ENCODE data around the gene PRR20C. TPM values are rescaled to one million over a fixed set of nuclear protein-coding genes. Genes with fewer than 3 reads are reported as not detected.
"Not testable (repeated sequence)": the region's sequence is repeated elsewhere in the genome, so short reads cannot be mapped to it uniquely, and the experiment has no call there.

The PRR20C gene
- total RNA-seq (2022) (not detected in 2 replicates), Bru-seq, nascent RNA (not detected), BruChase-seq, experiment 1, labeled RNA remaining after a 6-hour chase (not detected), BruChase-seq, experiment 2, labeled RNA remaining after a 2-hour chase (not detected)
- long read RNA-seq: 0 reads

- BruUV-seq (replicated peaks); H3K27ac Mint-ChIP-seq (ENCODE audit: unreplicated experiment); H3K27me3 Mint-ChIP-seq (ENCODE audit: unreplicated experiment); H3K36me3 Mint-ChIP-seq (ENCODE audit: insufficient read depth, unreplicated experiment); H3K9me3 Mint-ChIP-seq (ENCODE audit: low read depth, unreplicated experiment); H3K4me1 Mint-ChIP-seq (ENCODE audit: low read depth, unreplicated experiment); CTCF ChIA-PET; intact Hi-C loops (cut with micrococcal nuclease; ENCODE audit: unreplicated experiment); DNase-seq; H3K4me3 Mint-ChIP-seq (ENCODE audit: low read depth, unreplicated experiment): not testable (repeated sequence)
Measured at GRCh38 chr13:57153761-57154160, at the start of gene PRR20C. Gene PRR20C (plus strand): TSS chr13:57154061. CDS start chr13:57154448, 387 bp downstream.

GRCh38 chr13:57114945-57115344 lies 38.9 kb upstream of the PRR20C start:
- BruUV-seq (replicated peaks): no TSS peak
- no peaks in the 10 kb centered on the region for H3K9me3 Mint-ChIP-seq (ENCODE audit: low read depth, unreplicated experiment)
- intact Hi-C loops (cut with micrococcal nuclease; ENCODE audit: unreplicated experiment): no loop called here

GRCh38 chr13:57123681-57124080 lies 30.2 kb upstream of the PRR20C start:
- no peak for DNase-seq
- Mint-ChIP-seq H3K27ac (ENCODE audit: unreplicated experiment) (no peak overlapping the region), H3K4me1 (ENCODE audit: low read depth, unreplicated experiment) (no peaks in the 10 kb centered on the region), H3K4me3 (ENCODE audit: low read depth, unreplicated experiment) (no peak overlapping the region), H3K9me3 (ENCODE audit: low read depth, unreplicated experiment) (no peaks in the 10 kb centered on the region), H3K27me3 (ENCODE audit: unreplicated experiment) (no peaks in the 10 kb centered on the region), H3K36me3 (ENCODE audit: insufficient read depth, unreplicated experiment) (no peaks in the 10 kb centered on the region)
- intact Hi-C loops (cut with micrococcal nuclease; ENCODE audit: unreplicated experiment): no loop called here
- CTCF ChIA-PET: no interaction called here
- TF ChIP-seq CTCF (IDR thresholded peaks at IDR 0.05; ENCODE audit: unreplicated experiment): no peak
- BruUV-seq (replicated peaks): no TSS peak

More at GRCh38 chr13:57114945-57115344, 38.9 kb upstream of the PRR20C start:
- Mint-ChIP-seq H3K27me3 (ENCODE audit: unreplicated experiment) (no peaks in the 10 kb centered on the region), H3K4me1 (ENCODE audit: low read depth, unreplicated experiment) (no peaks in the 10 kb centered on the region), H3K36me3 (ENCODE audit: insufficient read depth, unreplicated experiment) (no peaks in the 10 kb centered on the region), H3K27ac (ENCODE audit: unreplicated experiment) (no peak overlapping the region), H3K4me3 (ENCODE audit: low read depth, unreplicated experiment) (no peak overlapping the region)
- CTCF ChIA-PET: no interaction called here
- no peak for DNase-seq
- TF ChIP-seq CTCF (IDR thresholded peaks at IDR 0.05; ENCODE audit: unreplicated experiment): no peak

- Mint-ChIP-seq H3K27ac (ENCODE audit: unreplicated experiment) (no peak overlapping the region), H3K36me3 (ENCODE audit: insufficient read depth, unreplicated experiment) (no peaks in the 10 kb centered on the region), H3K4me1 (ENCODE audit: low read depth, unreplicated experiment) (no peaks in the 10 kb centered on the region), H3K9me3 (ENCODE audit: low read depth, unreplicated experiment) (no peaks in the 10 kb centered on the region), H3K4me3 (ENCODE audit: low read depth, unreplicated experiment) (no peak overlapping the region), H3K27me3 (ENCODE audit: unreplicated experiment) (no peaks in the 10 kb centered on the region)
- no peak for TF ChIP-seq CTCF (IDR thresholded peaks at IDR 0.05; ENCODE audit: unreplicated experiment)
- CTCF ChIA-PET: no interaction called here
- no peak for DNase-seq
- BruUV-seq (replicated peaks): no TSS peak
- intact Hi-C loops (cut with micrococcal nuclease; ENCODE audit: unreplicated experiment): no loop called here
Measured at GRCh38 chr13:57128909-57129308, 25.0 kb upstream of the PRR20C start.

- intact Hi-C loops (cut with micrococcal nuclease; ENCODE audit: unreplicated experiment): no loop called here
Measured at GRCh38 chr13:57136093-57136492, 17.8 kb upstream of the PRR20C start.

More at GRCh38 chr13:57136093-57136492, 17.8 kb upstream of the PRR20C start:
- H3K9me3 Mint-ChIP-seq (ENCODE audit: low read depth, unreplicated experiment): peaks cover 2% of the 10 kb centered on the region
- no peaks in the 10 kb centered on the region for H3K4me1 Mint-ChIP-seq (ENCODE audit: low read depth, unreplicated experiment)
- TF ChIP-seq CTCF (IDR thresholded peaks at IDR 0.05; ENCODE audit: unreplicated experiment): no peak
- H3K27me3 Mint-ChIP-seq (ENCODE audit: unreplicated experiment): no peaks in the 10 kb centered on the region
- CTCF ChIA-PET: no interaction called here
- no peaks in the 10 kb centered on the region for H3K36me3 Mint-ChIP-seq (ENCODE audit: insufficient read depth, unreplicated experiment)
- no peak overlapping the region for H3K27ac Mint-ChIP-seq (ENCODE audit: unreplicated experiment)
- DNase-seq: no peak
- no peak overlapping the region for H3K4me3 Mint-ChIP-seq (ENCODE audit: low read depth, unreplicated experiment)
- no TSS peak for BruUV-seq (replicated peaks)

Data from Calu3 (cell line).